ENCODE data around the gene NUDT3.

GRCh38 chr6:34284563-34285447 is 107.7 kb downstream of the NUDT3 start:
- no peak for TF ChIP-seq USF1 (IDR thresholded peaks at IDR 0.05)
- no peak for TF ChIP-seq EP300 (IDR thresholded peaks at IDR 0.05; ENCODE audit: borderline replicate concordance)
- no peak for TF ChIP-seq MAX (IDR thresholded peaks at IDR 0.05)
- TF ChIP-seq REST (IDR thresholded peaks at IDR 0.05; ENCODE audit: low read depth), result no peak
- TF ChIP-seq TCF12 (IDR thresholded peaks at IDR 0.05; ENCODE audit: low read depth), result no peak
- TF ChIP-seq EGR1 (IDR thresholded peaks at IDR 0.05), result no peak
- no peak for TF ChIP-seq TAF1 (IDR thresholded peaks at IDR 0.05; ENCODE audit: low read depth)
- TF ChIP-seq FOXM1 (IDR thresholded peaks at IDR 0.05; ENCODE audit: borderline replicate concordance, low read depth), result no peak
- no peak for TF ChIP-seq ZBTB7A (IDR thresholded peaks at IDR 0.05; ENCODE audit: low read depth)
- TF ChIP-seq TEAD4 (IDR thresholded peaks at IDR 0.05), result no peak
- TF ChIP-seq RAD21 (IDR thresholded peaks at IDR 0.05; ENCODE audit: low read depth), result no peak
- TF ChIP-seq CEBPB (IDR thresholded peaks at IDR 0.05), result no peak
- TF ChIP-seq YY1 (IDR thresholded peaks at IDR 0.05; ENCODE audit: low read depth), result no peak
